ENCODE measurements around the gene ADD1. TPM values are rescaled to one million over a fixed set of nuclear protein-coding genes. Genes with fewer than 3 reads are reported as not detected.

Gene ADD1
- total RNA-seq, 6 experiments from 2014 or later, result 276 to 332 (median 321) TPM

GRCh38 chr4:2861631-2862436, 18.2 kb downstream of the ADD1 start:
- Mint-ChIP-seq H3K4me3 (0 out of 2 replicates have a peak overlapping the region, but pooled peaks have one; percentile 10), H3K27me3 (ENCODE audit: insufficient read depth) (no peaks in the 10 kb centered on the region; the same call in none of the 2 replicates)

GRCh38 chr4:2862528-2862927, 18.9 kb downstream of the ADD1 start:
- Mint-ChIP-seq H3K4me3 (0 out of 2 replicates have a peak overlapping the region, but pooled peaks have one; percentile 10), H3K27me3 (ENCODE audit: insufficient read depth) (no peaks in the 10 kb centered on the region; the same call in none of the 2 replicates), H3K36me3 (ENCODE audit: low read depth) (peaks cover 6% of the 10 kb centered on the region; the same call in 1 of the 2 replicates), H3K4me1 (ENCODE audit: low read depth) (peaks cover 80% of the 10 kb centered on the region), H3K9me3 (no peaks in the 10 kb centered on the region), H3K27ac (peak overlapping the region; percentile 79)
- DNase-seq, result peak; percentile 53
- no peak for TF ChIP-seq CTCF (IDR thresholded peaks at IDR 0.05)

More at GRCh38 chr4:2861631-2862436, 18.2 kb downstream of the ADD1 start:
- no peak for TF ChIP-seq CTCF (IDR thresholded peaks at IDR 0.05)
- Mint-ChIP-seq H3K9me3 (no peaks in the 10 kb centered on the region), H3K27ac (peak overlapping the region; percentile 79), H3K36me3 (ENCODE audit: low read depth) (peaks cover 8% of the 10 kb centered on the region; the same call in 1 of the 2 replicates), H3K4me1 (ENCODE audit: low read depth) (peaks cover 76% of the 10 kb centered on the region)
- no peak for DNase-seq

GRCh38 chr4:2863649-2864048, 20.0 kb downstream of the ADD1 start:
- Mint-ChIP-seq H3K4me3 (no peak overlapping the region), H3K4me1 (ENCODE audit: low read depth) (peaks cover 80% of the 10 kb centered on the region), H3K27me3 (ENCODE audit: insufficient read depth) (no peaks in the 10 kb centered on the region; the same call in none of the 2 replicates), H3K36me3 (ENCODE audit: low read depth) (peaks cover 3% of the 10 kb centered on the region; the same call in 1 of the 2 replicates), H3K9me3 (no peaks in the 10 kb centered on the region), H3K27ac (no peak overlapping the region)
- no peak for TF ChIP-seq CTCF (IDR thresholded peaks at IDR 0.05)
- DNase-seq, result no peak

GRCh38 chr4:2865196-2865780, 21.6 kb downstream of the ADD1 start:
- H3K27ac Mint-ChIP-seq, result peak overlapping the region; percentile 6; the same call in 1 of the 2 replicates
- H3K4me3 Mint-ChIP-seq, result no peak overlapping the region
- no peaks in the 10 kb centered on the region; the same call in none of the 2 replicates for H3K27me3 Mint-ChIP-seq (ENCODE audit: insufficient read depth)
- peaks cover 15% of the 10 kb centered on the region; the same call in 1 of the 2 replicates for H3K36me3 Mint-ChIP-seq (ENCODE audit: low read depth)
- peaks cover 84% of the 10 kb centered on the region for H3K4me1 Mint-ChIP-seq (ENCODE audit: low read depth)
- H3K9me3 Mint-ChIP-seq, result no peaks in the 10 kb centered on the region
- DNase-seq, result no peak
- no peak for TF ChIP-seq CTCF (IDR thresholded peaks at IDR 0.05)

GRCh38 chr4:2866160-2866861, 22.7 kb downstream of the ADD1 start:
- Mint-ChIP-seq H3K4me3 (no peak overlapping the region), H3K36me3 (ENCODE audit: low read depth) (peaks cover 19% of the 10 kb centered on the region; the same call in 1 of the 2 replicates), H3K27ac (peak overlapping the region; percentile 76; the same call in 1 of the 2 replicates), H3K27me3 (ENCODE audit: insufficient read depth) (no peaks in the 10 kb centered on the region; the same call in none of the 2 replicates), H3K4me1 (ENCODE audit: low read depth) (peaks cover 84% of the 10 kb centered on the region), H3K9me3 (no peaks in the 10 kb centered on the region)
- no peak for TF ChIP-seq CTCF (IDR thresholded peaks at IDR 0.05)
- no peak for DNase-seq

All from HFFc6 (cell line).